CD4-positive, CD25-positive, alpha-beta regulatory T cell (primary cell): ENCODE measurements around the gene ATP13A1. TPM values are rescaled to one million over a fixed set of nuclear protein-coding genes. Genes with fewer than 3 reads are reported as not detected.

ENCODE experiments used
- ATAC-seq, 2 donors: fragments of 150-1000 bp; cut with Tn5 transposase; one replicate each; pipeline ENCODE4 v1.10.0; 2021; ENCODE audit warnings: low read depth in 2 of 2, moderate number of reproducible peaks in 2 of 2, moderate library complexity in 1 of 2
- DNase-seq, 3 donors: peaks; one replicate each; pipeline versions ENCODE4 v3.0.0 to v3.0.0-alpha.2; 2012 to 2022; ENCODE audit warnings: mixed read lengths in 1 of 3
- H3K27ac ChIP-seq: one replicate; pipeline ENCODE4 v1.7.0; 2013; ENCODE audit warnings: mild to moderate bottlenecking, low read length; ENCODE audit not compliant: insufficient read depth, poor library complexity, severe bottlenecking
- H3K27me3 ChIP-seq: one replicate; pipeline ENCODE4 v1.7.0; 2013; ENCODE audit warnings: low read length; ENCODE audit not compliant: control insufficient read depth, insufficient read depth
- H3K36me3 ChIP-seq: one replicate; pipeline ENCODE4 v1.7.0; 2013; ENCODE audit warnings: mild to moderate bottlenecking, low read length, moderate library complexity; ENCODE audit not compliant: control insufficient read depth, insufficient read depth
- H3K4me1 ChIP-seq: 2 replicates; pipeline ENCODE4 v1.7.0; 2013; ENCODE audit warnings: mild to moderate bottlenecking, low read length; ENCODE audit not compliant: insufficient read depth, control insufficient read depth, poor library complexity, severe bottlenecking
- H3K4me3 ChIP-seq: one replicate; pipeline ENCODE4 v1.7.0; 2013; ENCODE audit warnings: low read depth, mild to moderate bottlenecking, low read length, moderate library complexity
- H3K9me3 ChIP-seq, 2 experiments: 1 replicate in 1 of 2; 2 replicates in 1 of 2; pipeline ENCODE4 v1.7.0; 2013; ENCODE audit warnings: low read length in 2 of 2, mild to moderate bottlenecking in 1 of 2, moderate library complexity in 1 of 2; ENCODE audit not compliant: control insufficient read depth in 2 of 2
- H3K27ac Mint-ChIP-seq, 3 donors: one replicate each; pipeline ENCODE4 v1.8.0; 2020 to 2022; ENCODE audit warnings: mild to moderate bottlenecking in 3 of 3, mixed read lengths in 3 of 3, moderate library complexity in 2 of 3
- H3K27me3 Mint-ChIP-seq: one replicate; pipeline ENCODE4 v1.8.0; 2022; ENCODE audit warnings: mild to moderate bottlenecking, mixed read lengths
- H3K36me3 Mint-ChIP-seq: one replicate; pipeline ENCODE4 v1.8.0; 2020; ENCODE audit warnings: mixed read lengths
- H3K4me1 Mint-ChIP-seq, 4 donors: one replicate each; pipeline ENCODE4 v1.8.0; 2020 to 2022; ENCODE audit warnings: mixed read lengths in 4 of 4, mild to moderate bottlenecking in 1 of 4
- H3K4me3 Mint-ChIP-seq, 4 donors: one replicate each; pipeline ENCODE4 v1.8.0; 2020 to 2022; ENCODE audit warnings: mild to moderate bottlenecking in 4 of 4, mixed read lengths in 4 of 4, moderate library complexity in 3 of 4
- H3K9me3 Mint-ChIP-seq, 7 donors: one replicate each; pipeline ENCODE4 v1.8.0; 2020 to 2022; ENCODE audit warnings: mixed read lengths in 7 of 7, mild to moderate bottlenecking in 3 of 7, moderate library complexity in 2 of 7
- polyA plus RNA-seq, 4 donors: library from polyadenylated mRNA; unstranded; fragments of 300-500 nt; fragmentation: Illumina TruSeq; gene quantifications; one replicate each; pipeline ENCODE4 v1.2.3, GENCODE V29; 2021
- total RNA-seq: library from RNA; stranded (reverse); gene quantifications from one replicate; pipeline ENCODE4 v1.2.3, GENCODE V29; 2022

ATP13A1 gene
- total and polyA plus RNA-seq, 5 donors from 2014 or later, result 24.1 to 114 (median 30.9) TPM

DNA sequence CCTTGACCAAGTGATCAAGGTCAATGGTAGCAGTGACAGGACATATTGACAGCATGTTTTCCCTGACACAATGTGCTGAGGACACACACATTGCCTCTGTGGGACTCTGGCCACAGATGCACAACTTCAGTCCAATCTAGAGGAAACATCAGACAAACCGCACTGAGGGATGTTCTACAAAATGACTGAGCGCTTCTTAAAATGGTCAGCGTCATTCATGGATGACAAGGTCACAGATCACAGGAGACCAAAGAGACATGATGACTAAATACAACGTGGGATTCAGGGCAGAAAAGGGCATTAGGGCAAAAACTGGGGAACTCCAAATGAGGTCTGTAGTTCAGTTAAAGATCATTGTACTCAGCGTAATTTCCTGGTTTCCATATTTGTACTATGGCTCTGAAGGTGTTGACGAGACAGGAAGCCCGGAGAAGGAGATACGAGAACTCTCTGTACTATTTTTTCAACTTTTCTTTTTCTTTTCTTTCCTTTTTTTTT, 65.6 kb downstream of the ATP13A1 start:
- peaks cover 23% of the 10 kb centered on the region for H3K36me3 Mint-ChIP-seq
- H3K4me1 Mint-ChIP-seq, result peaks cover 25 to 90% (median 51%) of the 10 kb centered on the region in 4 donors
- DNase-seq (peak; percentile 70 to 82 (median 81)), ATAC-seq (peak; percentile 55 to 63)
- peaks cover 12% of the 10 kb centered on the region for H3K36me3 ChIP-seq
- H3K9me3 ChIP-seq, result no peaks in the 10 kb centered on the region
- peak overlapping the region; percentile 97 for H3K27ac ChIP-seq
- H3K27ac Mint-ChIP-seq, result peak overlapping the region; percentile 94 to 99 (median 99)
- peaks cover 80% of the 10 kb centered on the region for H3K4me1 ChIP-seq
- peak overlapping the region; percentile 51 for H3K4me3 ChIP-seq
- no peaks in the 10 kb centered on the region for H3K27me3 Mint-ChIP-seq
- peak overlapping the region; percentile 68 to 80 (median 78) for H3K4me3 Mint-ChIP-seq
- no peaks in the 10 kb centered on the region for H3K27me3 ChIP-seq
- H3K9me3 Mint-ChIP-seq, result peaks cover 0 to 2% (median 0%) of the 10 kb centered on the region in 7 donors

Other genes with a start within 250 kb of the ATP13A1 start
- 6.2 TPM for gene TSSK6, start 148.1 kb downstream of the ATP13A1 start, total RNA-seq
- 1 to 10 TPM; 1.6 to 3.0 (median 1.8) TPM for gene TSSK6, start 148.1 kb downstream of the ATP13A1 start, polyA plus RNA-seq
- gene NDUFA13, start 147.5 kb downstream of the ATP13A1 start, total RNA-seq, result 196 TPM
- gene NDUFA13, start 147.5 kb downstream of the ATP13A1 start, polyA plus RNA-seq, result 100 to 1,000 TPM; 358 to 453 (median 400) TPM
- 6.6 TPM for gene YJEFN3, start 134.8 kb downstream of the ATP13A1 start, total RNA-seq
- gene YJEFN3, start 134.8 kb downstream of the ATP13A1 start, polyA plus RNA-seq, result not detected
- 0.42 TPM for gene CILP2, start 125.4 kb downstream of the ATP13A1 start, total RNA-seq
- under 1 TPM in 3 of 4 donors, not detected in 1; 0.09 to 0.42 (median 0.21) TPM for gene CILP2, start 125.4 kb downstream of the ATP13A1 start, polyA plus RNA-seq
- 85.3 TPM for gene PBX4, start 45.0 kb downstream of the ATP13A1 start, total RNA-seq
- 1 to 10 TPM; 4.1 to 7.2 (median 5.9) TPM for gene PBX4, start 45.0 kb downstream of the ATP13A1 start, polyA plus RNA-seq
- gene LPAR2, start 35.5 kb downstream of the ATP13A1 start, total RNA-seq, result 120 TPM
- 10 to 100 TPM; 29.9 to 48.5 (median 40.4) TPM for gene LPAR2, start 35.5 kb downstream of the ATP13A1 start, polyA plus RNA-seq
- 155 TPM for gene GMIP, start 20.0 kb downstream of the ATP13A1 start, total RNA-seq
- gene GMIP, start 20.0 kb downstream of the ATP13A1 start, polyA plus RNA-seq, result 10 to 100 TPM; 42.1 to 51.0 (median 45.7) TPM
- gene ZNF101, start 5.2 kb upstream of the ATP13A1 start, total RNA-seq, result 84.4 TPM
- 100 to 1,000 TPM; 123 to 168 (median 142) TPM for gene ZNF101, start 5.2 kb upstream of the ATP13A1 start, polyA plus RNA-seq
- gene ZNF14, start 69.4 kb upstream of the ATP13A1 start, total RNA-seq, result 19.8 TPM
- gene ZNF14, start 69.4 kb upstream of the ATP13A1 start, polyA plus RNA-seq, result 10 to 100 TPM in 3 of 4 donors, 1 to 10 TPM in 1; 8.5 to 12.4 (median 11.7) TPM
- gene ZNF506, start 158.1 kb upstream of the ATP13A1 start, total RNA-seq, result 32.6 TPM
- 10 to 100 TPM; 16.8 to 30.1 (median 22.3) TPM for gene ZNF506, start 158.1 kb upstream of the ATP13A1 start, polyA plus RNA-seq
- gene ZNF253, start 202.2 kb upstream of the ATP13A1 start, total RNA-seq, result 5.0 TPM
- gene ZNF253, start 202.2 kb upstream of the ATP13A1 start, polyA plus RNA-seq, result 10 to 100 TPM in 2 of 4 donors, 1 to 10 TPM in 2; 5.8 to 17.0 (median 11.7) TPM
- 5.6 TPM for gene ZNF93, start 237.3 kb upstream of the ATP13A1 start, total RNA-seq
- gene ZNF93, start 237.3 kb upstream of the ATP13A1 start, polyA plus RNA-seq, result 10 to 100 TPM in 3 of 4 donors, 1 to 10 TPM in 1; 6.5 to 14.6 (median 10.7) TPM